IPS-NIHi7 (cell line): Measurements from ENCODE around the gene SPDEF.
A peak's percentile ranks its signal among the peaks of the same experiment; 100 is the strongest.

Source experiments
- DNase-seq: peaks from one replicate; pipeline ENCODE4 v3.0.0; 2012; ENCODE audit warnings: mixed read lengths; ENCODE audit errors: extremely low spot score

The SPDEF gene

DNA sequence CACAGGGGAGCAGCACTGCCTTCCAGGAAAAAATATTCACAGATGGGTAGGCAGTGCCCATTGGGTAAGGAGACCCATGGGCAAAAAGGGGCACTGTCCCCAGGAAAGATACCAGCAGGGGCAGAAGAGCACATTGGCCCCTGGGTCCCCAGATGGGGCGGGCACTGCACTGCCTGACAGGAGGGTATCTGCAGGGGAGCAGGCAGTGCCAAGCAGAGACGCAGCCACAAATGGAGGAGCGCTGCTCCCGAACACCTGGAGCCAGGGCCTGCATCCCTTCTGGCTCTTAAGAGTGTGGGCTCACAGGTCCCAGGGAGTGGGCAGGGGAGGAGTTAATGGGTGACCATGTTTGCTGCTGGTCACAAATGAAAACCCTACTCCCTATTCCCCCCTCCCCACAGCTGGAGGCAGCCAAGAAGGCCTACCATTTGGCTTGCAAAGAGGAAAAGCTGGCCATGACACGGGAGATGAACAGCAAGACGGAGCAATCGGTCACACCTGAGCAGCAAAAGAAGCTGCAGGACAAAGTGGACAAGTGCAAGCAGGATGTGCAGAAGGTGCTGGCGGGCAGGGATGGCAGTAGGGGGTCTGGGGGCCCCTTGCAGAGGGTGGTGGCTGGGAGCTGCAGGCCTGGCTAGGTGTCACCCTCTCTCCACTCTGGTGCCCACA is 27.0 kb downstream of the SPDEF start:
- no peak for DNase-seq

- no peak for DNase-seq
Measured at GRCh38 chr6:34527751-34528670, 28.1 kb downstream of the SPDEF start.

DNA sequence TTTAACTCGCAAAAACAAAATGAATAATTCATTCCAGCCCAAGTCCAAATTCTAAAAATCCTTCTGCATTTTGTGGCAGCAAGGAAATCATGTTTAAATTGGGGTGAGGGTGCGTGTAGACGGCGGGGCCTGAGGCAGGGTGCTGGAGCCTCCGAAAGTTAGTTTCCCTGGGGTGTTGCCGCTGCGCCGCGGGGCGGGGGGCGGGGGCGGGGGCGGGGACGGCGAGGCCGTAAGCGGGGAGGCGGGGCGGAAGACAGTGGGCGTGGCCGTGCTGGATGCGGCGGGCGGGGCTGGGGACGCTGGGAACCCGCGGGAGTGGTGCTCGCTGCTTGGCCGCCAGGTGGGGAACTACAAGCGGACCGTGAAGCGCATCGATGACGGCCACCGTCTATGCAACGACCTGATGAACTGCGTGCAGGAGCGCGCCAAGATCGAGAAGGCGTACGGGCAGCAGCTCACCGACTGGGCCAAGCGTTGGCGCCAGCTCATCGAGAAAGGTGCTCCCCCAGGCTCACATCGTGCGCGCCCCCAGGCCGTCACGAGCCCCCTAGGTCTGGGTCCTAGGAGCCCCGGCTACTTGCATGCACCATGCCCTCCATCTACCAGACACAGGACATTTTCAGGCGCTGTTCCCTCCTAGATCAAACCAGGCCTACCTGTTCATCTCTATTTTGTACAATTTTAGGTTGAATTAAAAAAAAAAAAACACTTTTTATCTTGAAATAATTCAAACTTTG is 29.0 kb downstream of the SPDEF start:
- peak; percentile 98 for DNase-seq

GRCh38 chr6:34526241-34526972 is 29.7 kb downstream of the SPDEF start:
- no peak for DNase-seq

- no peak for DNase-seq
Measured at GRCh38 chr6:34525431-34526175, 30.5 kb downstream of the SPDEF start.

DNA sequence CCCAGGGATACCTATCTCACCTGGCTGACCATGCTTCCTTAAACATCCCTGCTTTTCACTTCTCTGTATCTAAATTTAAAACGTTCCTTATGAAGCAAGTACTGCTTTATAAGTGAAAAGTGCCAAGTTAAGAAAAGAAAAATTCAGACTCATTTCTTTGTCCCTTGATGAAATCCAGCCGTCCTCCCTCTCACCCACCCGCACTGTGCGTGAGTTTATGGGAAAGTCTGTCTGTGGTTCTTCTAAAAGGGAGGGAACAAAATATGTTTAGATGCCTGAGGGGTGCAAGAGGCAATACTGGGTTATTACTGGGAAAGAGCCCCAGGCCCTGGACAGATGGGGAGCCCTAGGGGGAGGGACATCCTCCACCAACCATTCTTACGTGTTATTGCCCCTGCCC is 31.2 kb downstream of the SPDEF start:
- no peak for DNase-seq

GRCh38 chr6:34524499-34524898 is 31.6 kb downstream of the SPDEF start:
- no peak for DNase-seq

- DNase-seq: no peak
Measured at GRCh38 chr6:34523441-34524206, 32.5 kb downstream of the SPDEF start.

- no peak for DNase-seq
Measured at GRCh38 chr6:34522761-34523160, 33.4 kb downstream of the SPDEF start.

GRCh38 chr6:34521463-34522285 is 34.5 kb downstream of the SPDEF start:
- DNase-seq: no peak

DNA sequence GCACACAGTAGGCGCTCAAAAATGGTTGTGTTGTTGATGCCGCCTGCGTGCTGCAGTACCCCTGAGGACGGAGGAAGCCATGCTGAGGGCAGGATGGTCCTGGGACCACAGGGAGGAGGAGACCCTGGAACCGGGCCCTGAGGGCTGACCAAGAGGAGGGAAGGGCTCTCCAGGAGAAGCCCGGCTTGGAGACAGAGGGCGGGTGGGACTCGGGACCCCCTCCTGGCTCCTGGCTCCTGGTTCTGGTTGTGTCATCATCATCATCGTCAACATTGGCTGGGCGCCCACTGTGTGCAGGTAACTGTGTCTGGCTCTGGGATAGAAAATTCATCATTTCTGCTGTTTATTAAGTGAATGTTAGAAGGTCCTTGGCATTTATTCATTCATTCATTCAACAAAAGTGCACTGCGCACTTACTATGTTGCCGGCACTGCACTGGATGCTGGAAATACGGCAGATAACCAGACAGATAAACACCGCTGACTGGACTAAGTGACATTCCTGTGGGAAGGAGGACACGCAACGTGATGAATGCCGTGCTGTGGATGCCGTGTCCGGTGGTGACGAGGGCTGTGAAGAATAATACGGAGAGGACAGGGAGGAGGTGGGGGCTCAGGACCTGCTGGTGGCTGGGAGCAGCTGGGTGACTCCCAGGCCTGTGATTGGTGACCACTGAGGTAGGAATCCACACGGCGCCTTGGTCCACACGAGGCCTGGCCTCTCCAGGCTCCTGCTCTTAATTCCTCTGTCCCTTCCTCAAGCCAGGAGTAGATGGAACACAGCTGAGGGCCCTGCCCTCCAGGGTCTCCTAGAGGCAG is 35.3 kb downstream of the SPDEF start:
- DNase-seq: no peak

DNA sequence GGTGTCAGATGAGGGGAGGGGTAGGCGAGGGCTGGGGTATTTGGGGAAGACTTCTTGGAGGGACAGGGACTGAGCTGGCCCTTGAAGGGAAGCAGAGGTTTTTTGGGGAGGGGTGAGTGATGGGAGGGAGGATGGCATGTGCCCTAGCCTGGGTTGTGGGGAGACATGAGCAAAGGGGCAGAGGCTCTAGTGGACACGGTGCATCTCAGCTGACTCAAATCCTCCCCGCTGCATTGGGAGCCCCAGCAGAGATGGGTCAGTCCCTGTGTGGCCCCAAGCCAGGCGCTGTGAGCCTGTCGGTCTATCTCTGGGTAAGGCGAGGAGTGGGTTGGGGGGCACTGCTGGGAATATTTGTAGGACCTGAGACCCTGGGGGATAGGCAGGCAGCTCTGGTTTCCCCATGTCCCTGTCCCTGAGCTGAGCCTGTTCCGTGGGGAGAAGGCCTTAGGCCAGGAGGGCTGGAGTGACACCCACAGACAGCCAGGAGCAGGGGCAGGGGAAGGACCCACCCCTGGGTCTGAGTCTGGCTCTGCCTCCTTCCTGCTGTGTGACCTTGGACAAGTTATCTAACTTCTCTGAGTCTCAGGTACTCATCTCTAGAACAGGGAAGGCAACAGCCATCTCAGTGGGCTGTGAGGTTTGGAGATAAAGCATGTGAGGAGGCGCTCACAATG is 36.0 kb downstream of the SPDEF start:
- DNase-seq: no peak

GRCh38 chr6:34518669-34519365 is 37.3 kb downstream of the SPDEF start:
- no peak for DNase-seq

DNA sequence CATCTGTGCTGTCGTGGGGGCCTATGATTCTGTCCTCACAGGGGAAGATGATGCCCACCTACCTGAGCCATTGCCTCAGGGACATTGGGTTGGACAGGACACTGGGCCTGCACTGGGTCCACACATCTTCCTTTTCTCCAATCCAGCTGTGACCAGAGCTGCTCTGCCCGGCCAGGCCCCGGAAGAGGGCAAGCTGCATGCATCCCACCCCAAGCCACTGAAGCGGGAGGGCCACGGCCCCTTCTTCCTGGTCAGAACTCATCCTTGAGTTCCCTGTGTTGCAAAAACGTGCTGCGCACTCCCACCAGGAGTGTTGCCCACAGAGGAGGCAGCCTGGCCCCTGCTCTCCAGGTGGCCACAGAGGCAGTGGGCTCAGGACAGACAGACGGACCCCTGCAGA is 38.2 kb downstream of the SPDEF start:
- DNase-seq: no peak

GRCh38 chr6:34517461-34517881 is 38.7 kb downstream of the SPDEF start:
- DNase-seq: no peak

- no peak for DNase-seq
Measured at GRCh38 chr6:34516391-34517324, 39.5 kb downstream of the SPDEF start.
